GM18909 (cell line): ENCODE data around the gene IL17RD.

Source experiments
- ATAC-seq: cut with Tn5 transposase; IDR thresholded peaks from one replicate; pipeline ENCODE4 v1.9.1; 2021; ENCODE audit warnings: mild to moderate bottlenecking; ENCODE audit not compliant: unreplicated experiment, poor library complexity

Gene IL17RD

GRCh38 chr3:57041674-57042073, 123.5 kb downstream of the IL17RD start:
- ATAC-seq, result no peak
